Fibroblast of skin of scalp (primary cell): ENCODE measurements around the gene TRIM44.
"Not testable (repeated sequence)": the region's sequence is repeated elsewhere in the genome, so short reads cannot be mapped to it uniquely, and the experiment has no call there.

ENCODE experiments used
- DNase-seq: peaks from one replicate; pipeline ENCODE4 v3.0.0-alpha.2; 2013

The TRIM44 gene

DNA sequence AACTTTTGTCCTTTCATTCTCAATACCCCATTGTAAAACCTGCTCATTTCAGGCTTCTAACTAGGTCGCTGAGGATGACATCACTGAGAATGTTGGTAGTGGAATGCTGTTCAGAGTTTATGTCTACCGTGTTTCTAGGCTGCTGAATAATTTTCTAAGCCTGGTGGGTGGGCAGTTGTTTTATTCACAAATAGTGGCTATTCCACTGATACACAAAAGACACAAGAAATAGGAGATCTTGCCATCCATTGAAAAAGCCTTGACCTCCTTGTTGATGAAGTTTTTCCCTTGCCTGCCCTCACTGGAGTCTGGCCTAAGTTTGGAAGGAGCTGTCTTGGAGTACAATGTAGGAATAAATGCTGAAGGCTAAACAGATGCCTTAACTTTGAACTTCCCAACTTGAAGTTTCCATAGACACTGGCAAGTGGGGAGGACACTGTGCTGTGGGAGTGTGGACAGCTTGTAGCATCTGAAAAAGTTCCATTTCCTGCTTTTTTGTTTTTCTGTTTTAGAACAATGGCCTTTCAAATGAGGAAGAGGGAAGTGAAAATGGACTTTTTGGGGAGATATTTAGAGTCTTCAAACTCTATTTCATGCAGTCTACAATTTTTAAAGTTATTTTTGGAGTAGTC, 59.2 kb downstream of the TRIM44 start:
- DNase-seq, result no peak

DNA sequence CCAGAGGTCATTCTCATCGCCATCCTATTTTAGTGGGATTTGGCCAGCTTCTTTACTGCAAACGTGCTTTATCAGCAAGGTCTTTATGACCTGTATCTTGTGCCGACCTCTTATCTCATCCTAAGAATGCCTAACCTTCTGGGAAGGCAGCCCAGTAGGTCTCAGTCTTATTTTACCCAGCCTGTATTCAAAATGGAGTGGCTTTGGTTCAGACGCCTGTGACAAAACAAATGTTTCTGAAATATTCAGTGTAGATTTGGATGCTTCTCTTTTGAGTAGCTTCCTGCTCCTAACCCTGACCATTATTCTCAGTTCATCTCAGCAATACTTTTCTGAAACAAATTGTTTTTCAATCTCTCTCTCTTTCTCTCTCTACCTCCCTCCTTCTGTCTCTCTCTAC, 60.1 kb downstream of the TRIM44 start:
- no peak for DNase-seq

GRCh38 chr11:35723493-35723892, 60.9 kb downstream of the TRIM44 start:
- no peak for DNase-seq

GRCh38 chr11:35723913-35724312, 61.3 kb downstream of the TRIM44 start:
- peak; percentile 13 for DNase-seq

DNA sequence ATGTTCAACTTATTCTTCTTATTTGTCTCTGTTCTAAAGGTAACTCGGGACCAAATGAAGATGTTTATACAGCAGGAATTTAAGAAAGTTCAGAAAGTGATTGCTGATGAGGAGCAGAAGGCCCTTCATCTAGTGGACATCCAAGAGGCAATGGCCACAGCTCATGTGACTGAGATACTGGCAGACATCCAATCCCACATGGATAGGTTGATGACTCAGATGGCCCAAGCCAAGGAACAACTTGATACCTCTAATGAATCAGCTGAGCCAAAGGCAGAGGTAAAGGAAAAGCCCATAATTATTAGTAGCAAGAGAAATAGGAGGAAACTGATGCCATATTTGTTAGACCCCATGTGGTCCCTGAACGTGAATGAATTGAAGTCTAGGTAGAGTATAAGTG, 63.3 kb downstream of the TRIM44 start:
- peak; percentile 56 for DNase-seq

GRCh38 chr11:35727140-35727539, 64.6 kb downstream of the TRIM44 start:
- no peak for DNase-seq

DNA sequence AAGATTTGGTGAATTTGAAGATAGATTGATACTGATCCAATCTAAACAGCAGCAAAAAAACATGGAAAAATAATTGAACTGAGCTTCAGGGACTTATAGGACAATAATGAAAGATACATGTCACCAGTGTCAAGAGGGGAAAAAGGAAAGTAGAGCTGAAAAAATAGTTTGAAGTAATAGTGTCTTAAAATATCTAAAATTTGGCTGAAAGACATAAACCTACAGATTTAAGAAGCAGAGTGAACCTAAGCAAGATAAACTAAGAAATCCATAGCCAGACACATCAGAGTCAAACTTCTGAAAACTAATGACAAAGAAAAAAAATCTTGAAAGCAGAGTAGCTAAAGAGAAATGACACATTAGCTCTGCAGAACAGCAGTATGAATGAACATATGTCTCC, 67.7 kb downstream of the TRIM44 start:
- no peak for DNase-seq

DNA sequence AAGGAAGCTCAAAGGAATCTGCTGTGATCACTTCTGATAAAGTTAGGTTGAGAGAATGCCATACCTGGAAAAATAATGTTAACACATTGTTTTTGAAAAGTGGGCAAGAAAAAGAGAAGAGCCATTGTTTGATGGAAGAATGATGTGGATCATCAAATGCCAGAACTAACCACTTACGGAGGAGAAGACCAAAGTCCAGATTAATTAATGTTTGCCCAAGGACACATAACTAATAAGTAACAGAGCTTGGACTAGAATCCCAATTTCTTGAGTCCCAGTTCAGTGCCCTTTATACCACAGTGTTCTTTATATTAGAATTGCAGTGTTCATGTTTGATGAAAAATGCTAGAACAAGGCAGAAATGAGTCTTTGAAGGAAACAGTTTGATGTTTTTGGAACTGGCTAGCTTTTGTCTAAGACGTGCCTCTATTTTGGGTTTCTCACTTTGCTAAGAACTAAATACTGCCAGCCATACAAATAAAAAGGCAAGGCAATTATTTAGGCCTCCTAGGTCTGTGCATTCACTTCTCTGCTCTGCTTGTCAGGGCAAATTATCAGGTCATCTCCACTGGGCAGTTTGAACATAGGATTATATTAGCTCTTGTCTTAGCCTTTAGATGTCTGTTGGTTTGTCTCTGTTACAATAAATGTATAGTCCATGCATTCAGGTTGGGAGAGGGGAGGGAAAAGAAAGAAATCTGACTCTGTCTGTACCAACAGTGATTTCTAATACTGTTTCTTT, 72.3 kb downstream of the TRIM44 start:
- DNase-seq, result no peak

GRCh38 chr11:35735411-35735810, 72.8 kb downstream of the TRIM44 start:
- DNase-seq, result no peak

DNA sequence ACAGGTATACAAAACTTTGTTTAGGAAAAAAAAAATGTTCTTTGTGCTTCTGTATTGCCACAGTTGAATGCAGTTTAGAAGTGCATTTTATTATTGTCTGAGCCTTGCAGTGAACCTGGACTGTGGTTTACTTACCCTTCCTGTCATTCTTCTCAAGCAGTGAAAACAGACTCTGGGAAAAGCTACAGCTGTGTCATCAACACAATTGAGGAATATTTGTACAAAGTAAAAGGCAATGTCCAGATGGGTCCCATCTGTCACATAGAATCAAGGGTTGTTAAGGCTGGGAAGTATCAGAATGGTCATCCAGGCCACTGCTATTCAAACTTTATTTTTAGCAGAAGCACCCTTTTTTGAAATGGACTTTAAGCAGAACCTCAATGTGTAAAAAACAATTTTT, 73.3 kb downstream of the TRIM44 start:
- DNase-seq, result no peak

DNA sequence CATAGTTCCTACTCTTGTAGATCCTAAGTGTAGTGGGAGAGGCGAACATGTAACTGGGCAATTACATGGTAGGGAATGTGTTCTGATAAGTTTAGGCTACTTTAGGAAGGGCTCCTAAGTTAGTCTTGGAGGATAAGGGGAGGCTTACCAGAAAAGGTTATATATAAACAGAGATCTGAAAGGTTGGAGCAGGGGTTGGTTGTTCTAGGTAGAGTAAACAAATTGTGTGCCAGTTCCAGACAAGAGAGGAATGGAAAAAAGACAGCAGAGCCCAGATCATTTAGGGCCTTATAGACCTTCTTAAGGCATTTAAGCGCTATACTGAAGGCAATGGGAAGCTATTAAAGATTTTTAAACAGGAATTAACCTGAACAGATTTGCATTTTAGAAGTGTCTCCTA, 74.4 kb downstream of the TRIM44 start:
- DNase-seq, result no peak

GRCh38 chr11:35740061-35740799, 77.7 kb downstream of the TRIM44 start:
- DNase-seq, result no peak

DNA sequence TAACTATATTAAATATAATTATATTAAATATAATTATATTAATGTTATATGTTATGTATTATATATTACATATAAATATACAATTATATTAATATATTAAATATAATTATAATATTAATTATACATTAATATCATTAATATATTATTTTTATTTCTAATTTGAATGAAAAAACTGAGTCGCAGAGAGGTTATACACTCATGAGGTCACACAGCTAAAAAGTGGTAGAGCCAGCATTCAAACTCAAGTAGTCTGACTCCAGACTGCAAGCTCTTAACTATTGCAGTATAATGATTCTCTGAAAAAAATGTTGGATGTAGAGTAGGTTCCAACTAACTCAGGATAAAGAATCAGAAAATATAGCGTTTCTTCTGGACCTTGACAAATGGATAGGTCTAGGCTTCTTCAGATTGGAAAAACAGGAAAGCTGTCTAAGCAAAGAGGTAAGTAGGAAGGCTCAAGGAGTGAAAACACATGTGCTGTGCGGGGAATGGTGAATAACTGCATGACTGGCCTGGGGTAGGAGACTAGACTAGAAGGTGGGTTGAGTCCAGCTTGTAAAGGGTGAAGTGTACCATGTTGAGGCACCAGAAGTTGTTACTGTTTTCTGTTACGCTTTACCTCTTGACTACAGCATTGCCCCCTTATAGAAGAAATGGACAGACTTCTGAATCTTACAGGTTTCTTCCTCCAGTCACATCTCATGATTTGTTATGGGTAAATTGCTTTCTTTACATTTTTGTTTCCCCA, 80.3 kb downstream of the TRIM44 start:
- DNase-seq, result no peak

- peak; percentile 86 for DNase-seq
Measured at GRCh38 chr11:35746356-35747153, 84.0 kb downstream of the TRIM44 start.

DNA sequence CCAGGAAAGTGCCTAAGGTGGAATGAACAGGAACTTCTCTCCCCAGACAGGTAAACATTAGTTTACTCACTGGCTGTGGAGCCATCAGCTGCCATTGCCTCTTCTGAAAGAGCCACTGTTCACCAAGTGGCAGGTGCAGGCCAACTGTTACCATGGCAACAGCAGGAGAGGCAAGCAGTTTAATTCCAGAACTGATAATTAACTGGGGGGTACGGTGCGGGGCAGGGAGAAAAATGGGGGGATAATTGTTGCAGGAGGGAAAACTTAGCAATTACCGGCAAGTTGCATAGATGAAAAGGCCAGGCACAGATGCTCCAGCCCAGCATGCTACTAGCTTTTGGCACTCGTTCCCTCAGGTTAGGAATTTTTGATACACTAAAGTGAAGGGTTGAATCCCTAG, 85.1 kb downstream of the TRIM44 start:
- DNase-seq, result no peak

- DNase-seq, result no peak
Measured at GRCh38 chr11:35748644-35749043, 86.1 kb downstream of the TRIM44 start.

GRCh38 chr11:35750315-35750714, 87.7 kb downstream of the TRIM44 start:
- no peak for DNase-seq

GRCh38 chr11:35750981-35751663, 88.5 kb downstream of the TRIM44 start:
- no peak for DNase-seq

- DNase-seq, result no peak
Measured at GRCh38 chr11:35751664-35752061, 89.1 kb downstream of the TRIM44 start.

GRCh38 chr11:35752115-35752514, 89.5 kb downstream of the TRIM44 start:
- peak; percentile 43 for DNase-seq

- DNase-seq, result not testable (repeated sequence)
Measured at GRCh38 chr11:35753573-35753972, 91.0 kb downstream of the TRIM44 start.

GRCh38 chr11:35759951-35760350, 97.4 kb downstream of the TRIM44 start:
- DNase-seq, result not testable (repeated sequence)
